NCI-H748 (cell line): ENCODE measurements around the gene CDH22.

ENCODE experiments used
- DNase-seq: peaks from one replicate; lab custom pipeline; 2025; ENCODE audit not compliant: unreplicated experiment; lab: John Stamatoyannopoulos, UW

The CDH22 gene

DNA sequence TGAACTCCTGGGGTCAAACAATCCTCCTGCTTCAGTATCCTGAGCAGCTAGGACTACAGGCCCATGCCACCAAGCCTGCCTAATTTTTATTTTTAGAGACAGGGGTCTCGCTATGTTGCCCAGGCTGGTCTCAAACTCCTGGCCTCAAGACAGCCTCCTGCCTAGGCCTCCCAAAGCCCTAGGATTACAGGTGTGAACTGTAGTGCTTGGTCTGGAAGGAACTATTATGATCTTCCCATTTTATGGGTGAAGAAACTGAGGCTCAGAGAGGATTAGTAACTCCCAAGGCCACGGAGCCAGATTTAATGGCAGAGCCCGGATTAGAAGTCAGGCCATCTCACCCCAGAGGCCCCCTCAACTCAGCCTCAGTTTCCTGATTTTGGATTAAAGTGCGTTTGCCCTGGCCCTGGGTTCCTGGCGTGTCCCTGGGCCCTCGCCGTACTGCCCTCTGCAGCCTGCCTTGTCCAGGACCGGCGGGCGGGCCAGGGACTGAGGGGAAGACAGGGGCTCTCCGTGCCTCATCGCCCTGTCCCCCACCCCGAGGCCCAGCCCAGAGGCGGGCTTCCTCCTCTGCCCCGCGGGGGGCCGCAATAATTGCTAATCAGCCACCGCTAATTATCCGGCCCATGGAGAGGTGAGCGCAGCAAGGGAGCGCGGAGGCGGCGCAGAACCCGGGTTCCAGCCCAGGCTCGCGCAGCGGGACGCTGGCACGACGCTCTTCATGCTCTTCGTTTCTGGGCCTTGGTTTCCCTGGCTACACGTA lies 155.3 kb downstream of the CDH22 start:
- no peak for DNase-seq

DNA sequence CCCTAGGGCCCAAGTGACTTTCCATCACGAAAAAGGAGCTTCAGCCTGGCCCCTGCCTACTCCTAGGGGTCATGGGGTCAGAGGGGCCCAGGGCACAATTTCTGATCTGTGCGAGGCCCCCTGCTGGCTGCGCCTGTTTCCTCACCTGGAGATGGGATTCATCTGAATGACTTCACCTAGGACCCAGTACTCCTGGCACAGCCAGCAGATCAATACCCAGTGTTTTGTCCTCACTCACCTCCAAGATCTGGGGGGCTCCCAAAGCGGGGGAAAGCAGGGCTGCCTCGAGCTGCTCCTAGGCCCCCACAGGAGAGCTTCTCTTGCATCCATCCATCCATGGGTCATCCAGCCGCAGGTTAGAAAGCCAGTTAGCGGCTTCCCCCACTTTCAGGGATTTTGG lies 156.4 kb downstream of the CDH22 start:
- no peak for DNase-seq

DNA sequence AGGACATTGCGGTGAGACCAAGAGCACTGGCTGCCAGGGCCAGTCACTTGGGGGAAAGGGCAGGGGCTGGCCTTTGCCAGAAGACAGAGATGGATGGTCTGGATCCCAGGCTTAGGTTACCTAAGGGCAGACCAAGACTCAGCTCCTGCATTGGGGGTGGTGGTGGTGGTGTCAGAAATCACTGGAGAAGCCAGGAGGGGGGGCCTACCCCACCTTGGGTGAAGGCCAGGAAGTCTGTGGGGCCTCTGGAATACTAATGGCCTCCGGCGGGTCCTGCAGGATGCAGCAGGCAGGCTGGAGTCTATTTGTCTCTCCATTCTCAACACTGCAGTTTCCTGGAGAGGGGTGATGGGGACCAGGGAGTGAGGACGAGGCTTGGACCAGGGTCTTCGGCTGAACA lies 157.4 kb downstream of the CDH22 start:
- DNase-seq: no peak

DNA sequence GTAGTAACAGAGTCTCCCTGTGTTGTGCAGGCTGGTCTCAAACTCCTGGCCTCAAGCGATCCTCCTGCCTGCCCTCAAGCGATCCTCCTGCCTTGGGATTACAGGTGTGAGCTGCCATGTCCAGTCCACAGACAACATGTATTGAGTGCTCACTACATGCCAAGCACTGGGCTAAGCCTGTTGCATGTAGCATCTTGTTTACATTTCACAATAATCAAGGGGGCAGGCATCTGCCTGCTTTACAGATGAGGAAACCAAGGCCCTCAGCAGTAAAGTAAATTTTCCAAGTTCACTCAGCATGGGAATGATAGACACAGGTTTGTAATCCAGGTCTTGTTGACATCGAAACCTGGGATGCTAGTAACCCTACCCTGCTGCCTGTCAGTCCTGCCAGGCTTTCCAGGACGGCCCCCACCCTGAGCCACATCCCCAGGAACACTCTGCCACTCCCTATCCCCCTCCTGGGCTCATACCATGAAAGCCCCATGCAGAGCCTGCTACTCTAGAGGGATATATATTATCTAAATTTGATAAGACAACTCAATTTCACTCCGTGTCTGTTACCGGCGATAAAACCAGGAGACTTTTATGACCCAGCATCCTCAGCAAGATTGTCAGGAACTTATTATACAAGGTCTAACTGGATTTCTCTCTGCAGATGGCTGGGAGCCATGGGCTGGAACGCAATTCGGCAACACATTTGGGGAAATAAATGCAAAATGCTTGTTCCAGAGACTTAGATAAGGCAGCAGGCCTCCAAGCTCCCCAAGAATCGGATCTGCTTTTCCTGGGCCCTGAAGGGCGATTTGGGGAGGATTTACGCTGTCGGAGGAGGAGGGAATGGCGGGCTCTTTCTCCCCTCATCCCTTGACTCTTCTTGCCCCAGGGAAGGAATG lies 159.7 kb downstream of the CDH22 start:
- no peak for DNase-seq

DNA sequence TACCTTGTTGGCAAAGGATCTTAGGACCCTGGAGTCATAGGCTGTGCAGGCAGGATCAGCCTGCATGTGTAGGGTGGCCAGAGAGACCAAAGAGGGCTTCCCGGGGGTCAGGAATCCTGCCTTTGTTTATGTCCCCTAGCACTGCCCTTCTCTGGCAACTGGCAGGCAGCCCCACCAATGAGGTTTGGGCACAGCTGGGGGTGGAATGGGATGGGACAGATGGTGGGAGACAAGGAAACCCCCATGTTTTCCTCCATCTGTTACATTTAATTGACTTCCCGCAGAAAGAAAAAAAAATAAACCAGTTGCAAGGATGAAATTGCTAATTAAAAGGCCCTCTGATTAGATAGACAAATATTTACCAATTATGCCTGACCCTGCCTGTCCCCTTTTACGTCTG lies 162.6 kb downstream of the CDH22 start:
- peak; percentile 87 for DNase-seq

DNA sequence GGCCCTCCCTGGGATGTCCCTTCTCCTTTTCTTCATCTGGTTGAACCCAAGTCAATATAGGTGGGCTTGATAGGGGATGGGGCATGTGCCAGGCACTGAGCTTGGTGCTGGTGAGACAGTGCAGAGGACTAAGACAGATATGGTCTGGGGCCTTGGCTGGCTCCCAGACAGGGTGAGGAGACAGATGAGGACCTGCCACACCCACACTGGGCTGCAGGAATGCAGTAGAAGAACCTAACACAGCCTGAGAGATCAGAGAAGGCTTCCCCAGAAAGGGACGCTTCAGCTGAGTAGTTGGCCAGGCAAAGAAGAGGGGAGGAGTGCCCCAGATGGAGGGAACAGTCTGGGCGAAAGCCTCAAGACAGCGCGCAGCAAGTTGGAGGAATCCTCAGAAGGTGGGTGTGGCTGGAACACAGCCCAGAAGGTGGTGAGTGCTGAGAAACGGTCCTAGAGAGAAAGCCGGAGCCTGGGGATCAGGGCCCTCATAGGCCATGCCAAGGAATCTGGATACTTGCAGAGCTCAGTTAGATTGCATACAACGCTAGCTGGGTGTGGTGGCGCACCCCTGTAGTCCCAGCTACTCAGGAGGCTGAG lies 163.8 kb downstream of the CDH22 start:
- DNase-seq: no peak

DNA sequence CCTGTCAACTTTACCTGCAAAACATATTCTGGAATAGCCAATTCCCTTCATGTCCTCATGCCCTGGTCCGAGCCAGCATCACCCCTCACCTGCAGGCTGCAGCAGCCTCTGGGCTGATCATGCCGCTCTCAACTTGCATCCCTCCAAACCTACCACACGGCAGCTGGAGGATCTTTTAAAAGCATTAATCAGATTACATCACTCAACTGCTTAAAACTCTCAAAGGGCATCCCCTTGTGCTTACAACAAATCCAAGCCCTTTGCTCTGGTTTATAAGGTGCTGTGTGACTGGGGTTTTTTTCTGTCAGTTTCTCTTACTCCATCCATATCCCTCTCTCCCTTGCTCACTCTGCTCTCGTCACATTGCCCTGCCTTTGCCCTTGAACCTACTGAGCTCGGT lies 166.2 kb downstream of the CDH22 start:
- no peak for DNase-seq

DNA sequence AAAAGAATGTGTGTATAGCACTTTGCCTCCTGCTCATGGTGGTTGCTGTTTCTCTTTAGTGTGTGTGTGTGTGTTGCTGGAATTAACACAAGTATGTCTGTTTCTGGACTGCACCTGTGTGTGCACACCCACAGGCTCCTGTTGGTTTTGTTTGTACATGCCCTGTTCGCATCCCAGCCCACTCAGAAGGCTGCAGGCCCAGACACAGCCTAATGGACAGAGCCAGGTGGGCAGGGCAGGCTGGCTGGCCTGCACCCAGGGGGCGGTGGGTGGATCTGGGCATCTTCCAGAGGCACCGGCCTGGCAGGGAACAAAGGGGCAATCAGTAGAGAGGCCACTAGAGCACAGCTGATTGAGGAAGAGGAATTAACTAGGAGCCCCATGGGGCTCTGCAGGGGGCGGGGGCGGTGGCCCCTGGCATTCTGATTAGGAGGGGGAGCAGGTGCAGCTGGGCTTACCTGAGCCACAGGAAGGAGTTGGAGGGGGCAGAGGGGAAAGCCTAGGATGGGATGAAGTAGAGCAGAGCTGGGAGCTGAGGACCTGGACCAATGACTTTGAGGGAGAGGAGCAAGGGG lies 168.3 kb downstream of the CDH22 start:
- peak; percentile 94 for DNase-seq

DNA sequence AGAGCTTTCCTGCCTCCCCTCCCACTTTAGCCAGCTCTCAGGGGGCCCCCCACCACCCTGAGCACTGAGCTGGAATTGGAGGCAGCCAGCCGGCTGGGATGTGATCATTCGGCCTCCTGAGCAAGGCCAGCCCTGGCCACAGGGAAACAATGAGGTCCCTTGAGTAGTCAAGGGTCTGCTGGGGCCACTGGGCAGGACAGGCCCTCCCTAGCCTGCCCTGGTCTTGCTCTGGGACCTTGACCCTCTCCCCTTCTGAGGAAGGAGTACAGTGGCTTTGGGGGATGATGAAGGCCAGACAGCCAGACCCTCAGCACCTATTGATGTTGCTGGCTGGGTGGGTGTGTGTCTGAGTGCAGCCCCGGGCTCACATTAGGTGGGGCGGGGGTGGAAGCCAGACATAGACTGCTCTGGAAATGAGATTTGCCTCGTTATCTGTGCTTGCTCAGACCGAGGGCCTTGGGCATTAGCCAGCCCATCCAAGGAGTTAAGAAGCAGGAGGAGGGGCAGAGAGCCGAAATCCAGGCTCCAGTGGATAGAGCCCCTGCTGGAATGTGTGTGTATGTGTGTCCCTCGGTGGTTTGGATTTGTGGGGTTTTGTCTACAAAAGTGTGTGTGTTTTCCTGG lies 168.9 kb downstream of the CDH22 start:
- no peak for DNase-seq

DNA sequence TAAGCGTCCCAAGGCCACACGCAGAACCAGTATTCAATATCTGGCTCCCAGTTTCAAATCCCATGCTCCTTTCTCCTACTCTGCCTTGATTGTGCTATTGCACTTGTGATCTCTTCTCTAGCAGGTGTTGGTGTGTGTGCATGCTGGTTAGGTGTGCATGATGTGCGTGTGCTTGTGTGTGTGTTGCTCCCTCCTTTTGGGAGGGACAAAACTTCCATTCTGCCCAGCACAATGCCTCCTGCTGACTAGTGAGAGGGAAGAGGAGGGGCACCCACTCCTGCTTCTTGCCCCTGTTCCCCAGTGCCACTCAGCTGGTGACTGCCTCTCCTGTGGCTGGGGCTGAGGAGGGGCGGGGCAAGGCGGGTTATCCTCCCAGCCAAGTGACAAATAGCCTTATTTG lies 170.5 kb downstream of the CDH22 start:
- no peak for DNase-seq

DNA sequence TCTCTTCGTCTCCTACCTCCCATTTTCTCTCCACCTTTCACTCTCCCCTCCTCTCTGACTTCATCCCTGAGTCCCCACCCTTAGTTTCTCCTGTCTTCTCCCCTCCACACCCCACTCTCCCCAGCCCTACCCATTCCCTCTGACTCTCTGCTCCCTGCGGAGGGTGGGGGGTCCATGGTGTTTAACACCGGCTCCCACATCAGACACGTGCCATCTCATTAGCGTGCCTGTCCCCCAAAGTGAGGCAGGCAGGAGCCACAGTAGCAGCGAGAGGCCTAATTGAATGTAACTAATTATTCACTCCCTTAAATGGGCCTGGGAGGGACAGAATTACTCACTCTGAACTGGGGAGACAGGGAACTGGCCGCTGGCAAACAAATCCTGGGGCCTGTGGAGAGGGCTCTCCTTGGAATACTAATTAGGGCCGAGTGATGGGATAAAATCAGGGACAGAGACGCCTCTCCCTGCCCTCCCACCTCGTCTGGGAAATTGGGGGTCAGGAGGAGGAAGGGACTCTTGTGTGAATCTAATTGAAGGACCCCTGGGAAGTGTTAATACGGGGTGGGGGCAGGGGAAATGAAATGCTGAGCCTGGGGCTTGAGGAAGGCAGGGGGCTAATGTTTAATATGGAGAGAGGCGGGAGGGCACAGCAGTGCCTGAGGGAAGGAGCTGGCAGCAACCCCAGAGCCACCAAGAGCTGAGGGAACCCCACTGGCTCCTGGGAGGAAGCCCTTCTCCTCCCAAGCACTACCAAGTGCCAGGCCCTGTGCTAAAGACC lies 172.3 kb downstream of the CDH22 start:
- peak; percentile 15 for DNase-seq

DNA sequence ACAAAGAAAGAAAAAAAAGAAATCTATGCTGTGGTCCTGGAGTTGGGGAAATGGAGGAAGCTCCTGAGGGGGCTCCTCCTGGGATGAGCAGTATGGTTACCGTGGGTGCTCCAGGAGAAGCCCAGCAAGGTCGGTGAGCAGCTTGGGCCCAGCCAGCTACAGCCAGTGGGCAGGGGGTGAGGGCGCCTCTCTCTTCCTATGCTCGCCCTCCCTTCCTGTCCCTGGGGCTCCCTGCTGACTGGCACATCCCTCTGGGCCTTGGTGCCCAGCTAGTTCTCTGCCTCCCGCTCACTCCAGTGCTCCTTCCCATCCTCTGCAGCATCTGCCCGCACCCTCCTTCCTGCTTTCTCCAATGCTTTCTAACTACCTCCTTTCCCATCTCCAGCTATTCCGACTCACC lies 173.6 kb downstream of the CDH22 start:
- no peak for DNase-seq

DNA sequence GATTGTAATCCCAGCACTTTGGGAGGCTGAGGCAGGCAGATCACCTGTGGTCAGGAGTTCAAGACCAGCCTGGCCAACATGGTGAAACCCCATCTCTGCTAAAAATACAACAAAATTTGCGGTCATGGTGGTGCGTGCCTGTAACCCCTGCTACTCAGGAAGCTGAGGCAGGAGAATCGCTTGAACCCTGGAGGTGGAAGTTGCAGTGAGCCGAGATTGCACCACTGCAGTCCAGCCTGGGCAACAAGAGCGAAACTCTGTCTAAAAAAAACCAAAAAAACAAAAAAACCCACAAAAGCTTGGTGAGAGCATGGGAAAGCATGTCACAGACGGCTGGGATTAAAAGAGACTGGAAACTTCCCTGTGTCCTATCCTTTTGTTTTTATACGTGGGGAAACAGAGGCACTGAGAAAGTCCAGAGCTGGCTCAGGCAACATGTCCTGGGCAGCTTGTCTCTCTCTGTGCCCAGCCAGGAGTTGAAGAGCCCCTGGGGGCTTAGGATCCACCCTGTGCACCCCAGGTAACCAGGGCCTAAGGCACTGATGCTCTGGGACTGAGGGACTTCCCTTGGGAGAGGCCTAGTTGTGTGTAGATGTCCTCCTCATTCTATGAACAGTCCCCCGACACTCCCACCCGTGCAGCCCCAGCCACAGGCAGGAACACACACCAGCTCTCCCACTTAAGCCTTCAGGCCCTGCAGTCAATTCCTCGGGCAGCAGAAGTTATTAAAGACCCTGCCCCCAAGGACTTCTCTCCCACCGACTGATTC lies 174.2 kb downstream of the CDH22 start:
- no peak for DNase-seq

DNA sequence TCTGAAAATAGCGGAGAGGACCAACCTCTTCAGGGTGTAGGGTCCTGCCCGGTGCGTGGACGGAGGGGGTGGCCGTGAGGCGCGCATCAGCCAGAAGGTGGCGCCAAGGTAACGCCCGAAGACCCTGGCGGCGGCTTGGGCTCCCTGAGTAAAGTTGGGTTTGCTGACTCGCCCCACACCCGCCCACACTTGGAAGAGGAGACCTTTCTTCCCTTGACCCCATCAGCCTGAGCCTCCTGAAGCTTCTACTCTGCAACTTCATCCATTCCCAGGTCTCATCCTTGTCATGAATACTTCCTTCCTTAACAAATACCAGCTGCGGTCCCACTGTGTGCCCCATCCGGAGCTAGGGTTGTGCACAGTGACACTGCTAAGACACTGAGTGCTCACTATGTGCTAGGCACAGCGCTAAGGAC lies 175.6 kb downstream of the CDH22 start:
- peak; percentile 63 for DNase-seq

DNA sequence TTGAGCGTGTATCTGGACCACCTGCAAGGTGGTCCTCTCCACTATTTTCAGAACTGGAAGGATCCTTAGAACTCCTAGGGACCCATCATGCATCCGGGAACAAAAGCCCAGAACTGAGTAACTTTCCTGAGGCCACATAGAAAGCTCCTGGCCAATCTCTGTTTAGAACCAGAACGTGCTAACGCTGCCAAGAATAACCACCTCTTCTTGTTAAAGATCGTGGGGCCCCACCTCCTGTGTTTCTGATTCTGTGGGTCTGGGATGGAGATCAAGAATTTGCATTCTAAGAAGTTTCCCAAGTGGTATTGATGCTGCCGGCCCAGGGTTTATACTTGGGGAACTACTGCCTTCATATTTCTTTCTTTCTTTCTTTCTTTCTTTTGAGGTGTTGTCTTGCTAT lies 176.9 kb downstream of the CDH22 start:
- no peak for DNase-seq

DNA sequence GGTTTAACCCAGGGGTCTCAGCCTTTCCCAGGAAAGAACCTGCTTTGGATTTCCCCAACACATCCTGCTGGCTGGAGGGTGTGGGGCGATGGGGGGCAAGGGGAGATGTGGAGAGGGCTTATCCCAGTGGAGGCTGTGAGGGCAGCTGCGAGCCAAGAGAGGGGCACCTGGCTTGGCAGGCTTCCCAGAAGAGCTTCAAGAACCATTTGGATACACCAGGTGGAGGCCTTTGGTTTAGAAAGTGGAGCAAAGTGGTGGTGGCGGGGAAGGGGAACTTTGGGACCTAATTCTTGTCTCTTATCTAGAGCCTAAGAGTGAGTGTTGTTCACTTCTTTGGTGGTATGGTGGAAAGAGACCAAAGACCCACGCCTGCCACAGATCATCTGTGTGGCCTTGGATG lies 177.8 kb downstream of the CDH22 start:
- DNase-seq: peak; percentile 41

DNA sequence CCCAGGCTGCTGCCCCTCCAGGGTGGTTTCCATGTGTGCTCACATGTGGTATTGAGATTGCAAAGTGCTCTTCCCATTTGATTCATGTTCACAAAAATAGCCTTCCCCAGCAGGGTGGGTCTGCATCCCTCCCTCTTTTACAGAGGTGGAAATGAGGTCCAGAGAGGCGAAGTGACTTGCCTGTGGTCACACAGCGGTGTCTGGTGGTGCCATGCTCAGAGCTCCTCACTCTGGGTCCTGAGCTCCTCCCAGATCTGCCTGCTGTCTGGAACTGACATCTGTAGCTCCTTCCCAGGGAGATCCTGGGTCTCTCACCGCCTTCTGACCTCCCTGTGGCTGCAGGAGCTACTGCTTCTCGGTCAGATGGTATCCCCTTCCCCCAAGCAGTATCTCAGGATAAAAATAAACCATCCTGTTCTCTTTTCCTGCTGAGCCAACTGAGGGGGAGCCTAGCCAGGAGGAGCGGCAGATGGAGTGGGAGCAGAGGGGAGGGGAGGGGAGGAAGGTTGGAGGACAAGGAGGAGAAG lies 178.3 kb downstream of the CDH22 start:
- DNase-seq: no peak

DNA sequence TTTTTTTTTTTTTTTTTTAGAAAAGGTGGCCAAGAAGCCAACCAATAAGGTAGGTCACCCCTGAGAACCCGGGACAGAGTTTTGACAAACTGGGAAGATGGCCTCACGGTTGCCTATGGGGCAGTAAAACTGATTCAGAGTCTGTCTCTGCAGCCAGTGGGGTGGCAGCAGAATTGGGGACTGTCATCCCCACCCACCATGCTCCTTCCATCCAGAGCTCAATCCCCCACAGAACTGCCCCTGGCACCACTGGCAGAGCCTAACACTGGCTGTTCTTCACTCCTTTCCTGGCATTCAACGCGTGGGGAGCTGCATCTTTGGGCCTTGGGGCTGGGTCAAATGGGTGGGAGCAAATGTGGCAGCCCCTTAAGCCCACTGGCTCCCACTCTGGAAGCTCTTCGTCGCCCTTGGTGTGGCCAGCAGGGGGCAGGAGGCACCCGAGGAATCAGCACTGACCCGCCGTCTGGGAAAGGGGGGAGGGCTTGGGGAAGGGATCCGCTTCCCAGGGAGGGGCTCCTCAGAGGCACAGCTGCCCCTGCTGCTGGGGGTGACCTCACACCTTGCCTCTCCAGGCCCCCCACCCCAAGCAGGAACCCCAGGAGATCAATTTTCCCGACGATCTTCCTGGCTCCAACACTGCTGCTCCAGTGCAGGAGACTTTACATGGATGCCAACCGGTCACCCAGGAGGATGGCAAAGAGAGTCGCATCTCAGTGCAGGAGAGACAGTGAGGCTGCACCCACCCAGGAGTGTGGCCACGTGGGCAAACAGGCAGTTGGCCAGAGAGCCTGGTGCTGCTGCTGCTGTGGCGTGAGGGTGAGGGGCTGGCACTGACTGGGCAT lies 179.8 kb downstream of the CDH22 start:
- peak; percentile 44 for DNase-seq
